GM18858 (cell line): ENCODE measurements around the gene GHR.

Experiments used
- ATAC-seq: cut with Tn5 transposase; IDR thresholded peaks from one replicate; pipeline ENCODE4 v1.9.1; 2021; ENCODE audit not compliant: unreplicated experiment

Gene GHR

GRCh38 chr5:42597318-42597937 is 174.2 kb downstream of the GHR start:
- ATAC-seq: no peak

- no peak for ATAC-seq
Measured at GRCh38 chr5:42598311-42598710, 175.1 kb downstream of the GHR start.

- no peak for ATAC-seq
Measured at GRCh38 chr5:42599106-42599505, 175.9 kb downstream of the GHR start.

- ATAC-seq: no peak
Measured at GRCh38 chr5:42600441-42600840, 177.2 kb downstream of the GHR start.

- ATAC-seq: no peak
Measured at GRCh38 chr5:42604171-42604711, 181.0 kb downstream of the GHR start.

GRCh38 chr5:42605490-42605889 is 182.3 kb downstream of the GHR start:
- no peak for ATAC-seq

GRCh38 chr5:42606464-42606869 is 183.2 kb downstream of the GHR start:
- ATAC-seq: no peak

GRCh38 chr5:42611437-42611836 is 188.2 kb downstream of the GHR start:
- no peak for ATAC-seq

- no peak for ATAC-seq
Measured at GRCh38 chr5:42612750-42613366, 189.6 kb downstream of the GHR start.

- no peak for ATAC-seq
Measured at GRCh38 chr5:42614509-42614908, 191.3 kb downstream of the GHR start.

GRCh38 chr5:42620579-42621216 is 197.5 kb downstream of the GHR start:
- no peak for ATAC-seq

- ATAC-seq: no peak
Measured at GRCh38 chr5:42621242-42621641, 198.0 kb downstream of the GHR start.

- no peak for ATAC-seq
Measured at GRCh38 chr5:42621662-42622061, 198.4 kb downstream of the GHR start.

- ATAC-seq: no peak
Measured at GRCh38 chr5:42624912-42625311, 201.7 kb downstream of the GHR start.

- no peak for ATAC-seq
Measured at GRCh38 chr5:42626462-42626861, 203.2 kb downstream of the GHR start.

GRCh38 chr5:42628821-42629220 is 205.6 kb downstream of the GHR start:
- ATAC-seq: no peak

- no peak for ATAC-seq
Measured at GRCh38 chr5:42629284-42629683, 206.0 kb downstream of the GHR start.

GRCh38 chr5:42631241-42631640 is 208.0 kb downstream of the GHR start:
- no peak for ATAC-seq

- ATAC-seq: no peak
Measured at GRCh38 chr5:42632354-42632900, 209.2 kb downstream of the GHR start.

GRCh38 chr5:42634575-42634974 is 211.3 kb downstream of the GHR start:
- ATAC-seq: no peak

GRCh38 chr5:42636425-42636824 is 213.2 kb downstream of the GHR start:
- ATAC-seq: no peak

- no peak for ATAC-seq
Measured at GRCh38 chr5:42636946-42637345, 213.7 kb downstream of the GHR start.
